ENCODE results near the gene NDUFB3. TPM values are rescaled to one million over a fixed set of nuclear protein-coding genes. Genes with fewer than 3 reads are reported as not detected.
A peak's percentile ranks its signal among the peaks of the same experiment; 100 is the strongest.
"Not testable (repeated sequence)": the region's sequence is repeated elsewhere in the genome, so short reads cannot be mapped to it uniquely, and the experiment has no call there.

Gene NDUFB3
- total RNA-seq, 2 donors from 2014 or later: 19.8 to 31.1 TPM

DNA sequence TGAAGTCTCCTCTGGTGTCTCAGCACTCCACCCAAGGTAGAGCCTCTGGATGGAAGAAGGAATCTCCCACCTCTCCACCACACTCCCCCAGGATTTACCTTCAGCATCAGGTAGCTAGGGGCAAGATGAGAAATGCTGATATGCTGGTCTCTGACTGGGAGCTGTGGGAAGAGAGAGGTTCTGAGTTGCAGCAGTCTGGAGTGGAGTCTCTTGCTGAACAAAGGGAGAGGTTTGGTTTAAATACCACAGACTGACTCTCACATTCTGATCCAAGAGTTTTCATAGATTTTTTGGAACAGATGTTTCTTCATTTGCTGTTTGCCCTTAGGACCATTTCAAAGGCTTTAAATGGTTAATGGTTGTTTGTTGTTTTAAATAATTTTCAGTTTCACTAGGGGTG lies 43.0 kb downstream of the NDUFB3 start:
- Histone ChIP-seq H3K4me3 (no peak overlapping the region), H3K9me3 (no peaks in the 10 kb centered on the region), H3K27me3 (no peaks in the 10 kb centered on the region), H3K27ac (peak overlapping the region in 3 of 4 donors; percentile 99 to 100 (median 99)), H3K4me1 (peaks cover 26% of the 10 kb centered on the region), H3K36me3 (replicated peaks in 1 of 2; ENCODE audit: insufficient read depth in 1 of 2, low read depth in 2 of 2) (no peaks in the 10 kb centered on the region)
- ATAC-seq: no peak
- intact Hi-C loops (cut with DNase I): no loop called here
- no peak for TF ChIP-seq POLR2A (IDR thresholded peaks at IDR 0.05)
- TF ChIP-seq, protein P1, sequence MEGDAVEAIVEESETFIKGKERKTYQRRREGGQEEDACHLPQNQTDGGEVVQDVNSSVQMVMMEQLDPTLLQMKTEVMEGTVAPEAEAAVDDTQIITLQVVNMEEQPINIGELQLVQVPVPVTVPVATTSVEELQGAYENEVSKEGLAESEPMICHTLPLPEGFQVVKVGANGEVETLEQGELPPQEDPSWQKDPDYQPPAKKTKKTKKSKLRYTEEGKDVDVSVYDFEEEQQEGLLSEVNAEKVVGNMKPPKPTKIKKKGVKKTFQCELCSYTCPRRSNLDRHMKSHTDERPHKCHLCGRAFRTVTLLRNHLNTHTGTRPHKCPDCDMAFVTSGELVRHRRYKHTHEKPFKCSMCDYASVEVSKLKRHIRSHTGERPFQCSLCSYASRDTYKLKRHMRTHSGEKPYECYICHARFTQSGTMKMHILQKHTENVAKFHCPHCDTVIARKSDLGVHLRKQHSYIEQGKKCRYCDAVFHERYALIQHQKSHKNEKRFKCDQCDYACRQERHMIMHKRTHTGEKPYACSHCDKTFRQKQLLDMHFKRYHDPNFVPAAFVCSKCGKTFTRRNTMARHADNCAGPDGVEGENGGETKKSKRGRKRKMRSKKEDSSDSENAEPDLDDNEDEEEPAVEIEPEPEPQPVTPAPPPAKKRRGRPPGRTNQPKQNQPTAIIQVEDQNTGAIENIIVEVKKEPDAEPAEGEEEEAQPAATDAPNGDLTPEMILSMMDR (IDR thresholded peaks at IDR 0.05): no peak
- no peak for DNase-seq

DNA sequence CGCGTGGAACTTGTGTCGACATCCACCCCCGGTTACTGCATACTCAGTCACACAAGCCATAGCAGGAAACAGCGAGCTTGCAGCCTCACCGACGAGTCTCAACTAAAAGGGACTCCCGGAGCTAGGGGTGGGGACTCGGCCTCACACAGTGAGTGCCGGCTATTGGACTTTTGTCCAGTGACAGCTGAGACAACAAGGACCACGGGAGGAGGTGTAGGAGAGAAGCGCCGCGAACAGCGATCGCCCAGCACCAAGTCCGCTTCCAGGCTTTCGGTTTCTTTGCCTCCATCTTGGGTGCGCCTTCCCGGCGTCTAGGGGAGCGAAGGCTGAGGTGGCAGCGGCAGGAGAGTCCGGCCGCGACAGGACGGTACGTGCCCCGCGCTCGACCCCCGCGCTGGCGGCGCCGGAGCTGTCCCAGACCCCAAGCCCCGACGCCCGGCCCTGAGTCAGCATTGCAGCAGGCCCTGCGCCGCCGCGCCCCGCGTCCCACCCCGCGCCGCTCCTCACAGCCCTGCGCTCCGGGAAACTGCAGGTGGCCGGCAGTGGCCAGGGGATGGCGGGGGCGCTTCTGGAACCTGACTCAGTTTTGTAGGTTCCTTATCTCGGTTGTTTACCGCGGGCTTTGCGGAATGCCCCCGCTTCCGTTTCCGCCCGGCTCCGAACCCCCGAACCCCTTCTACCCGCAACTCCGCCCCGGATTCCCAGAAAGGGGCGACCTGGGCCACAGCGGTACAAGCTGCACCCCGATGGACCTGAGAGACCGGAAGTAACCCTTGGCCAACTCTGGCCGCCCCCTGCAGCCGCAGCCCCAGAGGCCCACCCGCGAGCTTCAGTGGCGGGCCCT lies 44.5 kb downstream of the NDUFB3 start, which contains the start of gene CFLAR:
TSS of gene CFLAR (plus strand) at position 50 of the 844 bp plus-strand sequence. CDS start 13,702 bp downstream, outside the sequence.
- peak within 1 kb of the TSS; percentile 62 to 77 for H3K4me3 ChIP-seq
- H3K27ac ChIP-seq: peak within 1 kb of the TSS; percentile 99 to 100 (median 100)
- WGBS, 2 donors: 0% methylated on average over 9 to 65 of the region's 75 CpGs
- no peaks in the 10 kb centered on the region for H3K9me3 ChIP-seq
- DNase-seq (peak; percentile 74 to 88 (median 80)), ATAC-seq (peak; percentile 44)
- peaks cover 38% of the 10 kb centered on the region for H3K4me1 ChIP-seq
- H3K27me3 ChIP-seq: no peaks in the 10 kb centered on the region
- TF ChIP-seq POLR2A (IDR thresholded peaks at IDR 0.05): peak; percentile 70 to 95 (median 94)
- TF ChIP-seq, protein P1 (IDR thresholded peaks at IDR 0.05): no peak
- intact Hi-C loops (cut with DNase I): no loop called here
- H3K36me3 ChIP-seq (replicated peaks in 1 of 2; ENCODE audit: insufficient read depth in 1 of 2, low read depth in 2 of 2): no peaks in the 10 kb centered on the region

DNA sequence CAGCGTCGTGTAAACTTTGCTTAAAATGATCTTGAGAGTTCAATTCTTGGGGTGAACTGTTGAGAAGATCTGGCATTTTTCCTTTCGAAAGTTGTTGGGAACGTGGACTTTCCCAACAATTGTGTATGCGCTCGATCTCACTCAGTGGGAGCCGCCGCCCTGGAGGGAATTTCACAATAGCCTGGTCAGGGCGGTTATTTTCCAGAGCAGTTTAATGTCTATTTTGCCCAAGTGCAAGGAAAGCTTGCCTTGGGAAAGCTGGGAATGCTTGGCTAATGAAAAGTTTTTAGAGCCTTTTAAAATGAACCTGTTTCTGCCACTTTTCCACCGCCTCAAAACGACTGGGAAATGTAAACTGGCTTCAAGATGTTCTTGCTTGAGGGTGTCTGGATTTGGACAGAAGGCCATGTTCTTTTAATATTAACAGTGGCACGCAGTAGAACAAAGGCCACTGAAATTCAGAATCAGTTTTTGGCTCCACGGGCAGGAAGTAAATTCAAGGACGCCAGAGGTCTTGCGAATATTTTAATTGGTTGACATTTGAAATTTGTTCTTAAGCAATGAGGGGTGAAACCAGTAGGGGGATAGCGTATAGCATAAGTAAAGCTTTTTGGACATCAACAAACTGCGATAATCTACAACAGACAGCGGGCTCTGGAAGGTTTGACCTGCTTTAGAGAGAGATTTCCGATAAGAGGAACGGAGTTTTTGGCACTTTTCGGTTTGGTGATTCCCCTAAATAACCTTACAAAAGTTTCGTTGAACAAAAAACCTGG lies 45.3 kb downstream of the NDUFB3 start:
- ATAC-seq (peak; percentile 75), DNase-seq (peak; percentile 68 to 89 (median 71))
- H3K36me3 ChIP-seq (replicated peaks in 1 of 2; ENCODE audit: insufficient read depth in 1 of 2, low read depth in 2 of 2): no peaks in the 10 kb centered on the region
- 1% methylated on average over 22 of the region's 22 CpGs for WGBS, 2 donors
- H3K4me3 ChIP-seq: peak overlapping the region; percentile 62 to 77
- H3K4me1 ChIP-seq: peaks cover 46% of the 10 kb centered on the region
- TF ChIP-seq, protein P1 (IDR thresholded peaks at IDR 0.05): peak in 6 of 7 experiments; percentile 18 to 74 (median 64)
- TF ChIP-seq POLR2A (IDR thresholded peaks at IDR 0.05): peak; percentile 40 to 87 (median 80)
- intact Hi-C loops (cut with DNase I): no loop called here
- H3K27ac ChIP-seq: peak overlapping the region; percentile 99 to 100 (median 100)
- no peaks in the 10 kb centered on the region for H3K27me3 ChIP-seq
- no peaks in the 10 kb centered on the region for H3K9me3 ChIP-seq

DNA sequence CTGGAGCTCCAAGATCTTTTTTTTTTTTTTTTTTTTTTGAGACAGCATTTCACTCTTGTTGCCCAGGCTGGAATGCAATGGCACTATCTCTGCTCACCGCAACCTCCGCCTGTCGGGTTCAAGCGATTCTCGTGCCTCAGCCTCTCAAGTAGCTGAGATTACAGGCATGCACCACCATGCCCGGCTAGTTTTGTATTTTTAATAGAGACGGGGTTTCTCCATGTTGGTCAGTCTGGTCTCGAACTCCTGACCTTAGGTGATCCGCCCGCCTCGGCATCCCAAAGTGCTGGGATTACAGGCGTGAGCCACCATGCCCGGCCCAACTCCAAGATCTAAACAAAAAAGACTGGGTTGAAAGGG lies 45.9 kb downstream of the NDUFB3 start:
- DNase-seq (peak in 1 of 4 donors; percentile 28), ATAC-seq (peak; percentile 1)
- H3K27me3 ChIP-seq; intact Hi-C loops (cut with DNase I); H3K36me3 ChIP-seq (replicated peaks in 1 of 2; ENCODE audit: insufficient read depth in 1 of 2, low read depth in 2 of 2); H3K9me3 ChIP-seq: not testable (repeated sequence)
- Histone ChIP-seq H3K27ac (peak overlapping the region; percentile 90 to 100 (median 99)), H3K4me1 (peaks cover 52% of the 10 kb centered on the region), H3K4me3 (peak overlapping the region; percentile 2 to 51)
- 2 to 7% methylated on average over 13 of the region's 13 CpGs for WGBS, 2 donors
- TF ChIP-seq, protein P1 (IDR thresholded peaks at IDR 0.05): peak in 2 of 7 experiments; percentile 4 to 40

All from body of pancreas (tissue), 4 donors.